CD14-positive monocyte (primary cell): ENCODE data around the gene ZBTB44. TPM values are rescaled to one million over a fixed set of nuclear protein-coding genes. Genes with fewer than 3 reads are reported as not detected.

Source experiments
- DNase-seq, 3 donors: peaks; one replicate each; pipeline ENCODE4 v3.0.0-alpha.2; 2011 to 2022
- H2AFZ ChIP-seq: 2 replicates; pipeline ENCODE4 v1.6.0; 2012; ENCODE audit warnings: mild to moderate bottlenecking, low read depth, low read length, inconsistent platforms; ENCODE audit not compliant: insufficient read depth, poor library complexity, severe bottlenecking
- H3K27ac ChIP-seq, 2 donors: 1 replicate in 1 of 2; 2 replicates in 1 of 2; pipeline ENCODE4 v1.5.1; 2012 to 2013; ENCODE audit warnings: low read length in 2 of 2, control low read depth in 1 of 2, inconsistent platforms in 1 of 2, low read depth in 1 of 2, mild to moderate bottlenecking in 1 of 2
- H3K27me3 ChIP-seq, 2 donors: one replicate each; pipeline versions ENCODE4 v1.6.0 to v1.6.1; 2011 to 2013; ENCODE audit warnings: low read length in 2 of 2; ENCODE audit not compliant: control insufficient read depth in 2 of 2, insufficient read depth in 2 of 2
- H3K36me3 ChIP-seq, 2 donors: replicated peaks in 1 of 2; 1 replicate in 1 of 2; 2 replicates in 1 of 2; pipeline versions ENCODE4 v1.5.1 to v1.6.1; 2012 to 2013; ENCODE audit warnings: low read length in 2 of 2, control low read depth in 1 of 2, inconsistent platforms in 1 of 2, mild to moderate bottlenecking in 1 of 2; ENCODE audit not compliant: insufficient read depth in 2 of 2, control insufficient read depth in 1 of 2
- H3K4me1 ChIP-seq, 2 donors: 1 replicate in 1 of 2; 2 replicates in 1 of 2; pipeline versions ENCODE4 v1.5.1 to v1.6.1; 2012 to 2013; ENCODE audit warnings: low read length in 2 of 2, control low read depth in 1 of 2, inconsistent platforms in 1 of 2, mild to moderate bottlenecking in 1 of 2, moderate library complexity in 1 of 2; ENCODE audit not compliant: insufficient read depth in 2 of 2, control insufficient read depth in 1 of 2
- H3K4me2 ChIP-seq: replicated peaks from 2 replicates; pipeline ENCODE3; 2012; ENCODE audit warnings: low read length, moderate library complexity, mild to moderate bottlenecking; ENCODE audit not compliant: poor library complexity, severe bottlenecking; ENCODE audit errors: extremely low read depth
- H3K4me3 ChIP-seq, 3 experiments: fragments of 200-600 bp in 1 of 3; sonication (generic) in 1 of 3; replicated peaks in 1 of 3; 1 replicate in 2 of 3; 2 replicates in 1 of 3; pipeline ENCODE4 v1.5.1; 2011 to 2013; ENCODE audit warnings: low read length in 3 of 3, mild to moderate bottlenecking in 3 of 3, control low read depth in 2 of 3, low read depth in 2 of 3, inconsistent platforms in 1 of 3, moderate library complexity in 1 of 3
- H3K79me2 ChIP-seq: 2 replicates; pipeline ENCODE4 v1.6.0; 2012; ENCODE audit warnings: mild to moderate bottlenecking, control low read depth, inconsistent platforms, low read length, moderate library complexity; ENCODE audit not compliant: insufficient read depth
- H3K9ac ChIP-seq: 2 replicates; pipeline ENCODE4 v1.6.0; 2017; ENCODE audit warnings: low read length, mild to moderate bottlenecking; ENCODE audit not compliant: insufficient read depth, poor library complexity, severe bottlenecking
- H3K9me3 ChIP-seq, 2 donors: replicated peaks in 1 of 2; 1 replicate in 1 of 2; 2 replicates in 1 of 2; pipeline versions ENCODE4 v1.5.1 to v1.6.1; 2012 to 2013; ENCODE audit warnings: low read length in 2 of 2, control low read depth in 1 of 2; ENCODE audit not compliant: control insufficient read depth in 1 of 2, insufficient read depth in 1 of 2
- H4K20me1 ChIP-seq: 2 replicates; pipeline ENCODE4 v1.6.0; 2012; ENCODE audit warnings: mild to moderate bottlenecking, low read length, control low read depth, moderate library complexity; ENCODE audit not compliant: insufficient read depth
- H3K27ac Mint-ChIP-seq, 7 donors: one replicate each; pipeline ENCODE4 v1.8.0; 2020; ENCODE audit warnings: mild to moderate bottlenecking in 7 of 7, mixed read lengths in 7 of 7, moderate library complexity in 6 of 7, inconsistent platforms in 2 of 7
- H3K27me3 Mint-ChIP-seq, 3 donors: one replicate each; pipeline ENCODE4 v1.8.0; 2021 to 2022; ENCODE audit warnings: low read depth in 3 of 3, mild to moderate bottlenecking in 3 of 3, mixed read lengths in 3 of 3, moderate library complexity in 3 of 3, inconsistent platforms in 1 of 3
- H3K36me3 Mint-ChIP-seq, 2 donors: one replicate each; pipeline ENCODE4 v1.8.0; 2020; ENCODE audit warnings: mixed read lengths in 2 of 2, inconsistent platforms in 1 of 2, mild to moderate bottlenecking in 1 of 2
- H3K4me1 Mint-ChIP-seq: one replicate; pipeline ENCODE4 v1.8.0; 2020; ENCODE audit warnings: mild to moderate bottlenecking, mixed read lengths
- H3K4me3 Mint-ChIP-seq, 2 donors: one replicate each; pipeline ENCODE4 v1.8.0; 2020; ENCODE audit warnings: mild to moderate bottlenecking in 2 of 2, mixed read lengths in 2 of 2, moderate library complexity in 1 of 2
- H3K9me3 Mint-ChIP-seq, 7 donors: one replicate each; pipeline ENCODE4 v1.8.0; 2020 to 2022; ENCODE audit warnings: mixed read lengths in 7 of 7, mild to moderate bottlenecking in 6 of 7, moderate library complexity in 6 of 7, inconsistent platforms in 2 of 7
- CTCF ChIP-seq: fragments of 200-600 bp; IDR thresholded peaks from one replicate; pipeline ENCODE4 v1.8.0; 2022; ENCODE audit warnings: antibody characterized with exemption, mild to moderate bottlenecking
- WGBS: methylation state at CpG from one replicate; pipeline ENCODE4 v1.1.5; 2013; ENCODE audit warnings: missing lambda C conversion rate; ENCODE audit not compliant: insufficient coverage; 5-methylcytosine and 5-hydroxymethylcytosine counted together
- intact Hi-C, 2 donors: fragments of 100-400 bp; cut with micrococcal nuclease; formaldehyde crosslinking; loops; one replicate each; pipeline versions ENCODE4 v1.15.0 to v1.15.1; 2023
- polyA plus RNA-seq, 3 donors: library from polyadenylated mRNA; depleted of rRNA in 1 of 3; unstranded in 2 of 3; stranded (reverse) in 1 of 3; fragments of 300-500 nt in 2 of 3; fragments of >200 nt in 1 of 3; fragmentation: Illumina TruSeq in 2 of 3; gene quantifications; 1 replicate in 2 of 3; 2 replicates in 1 of 3; pipeline ENCODE4 v1.2.3, GENCODE V29; 2012 to 2021

The ZBTB44 gene
- polyA plus RNA-seq, 3 donors = 2.4 to 21.3 (median 2.7) TPM

- intact Hi-C loops = loop anchor here in 1 of 2 donors (5.0 kb wide), 1 partner anchor 648 kb away; no protein-coding TSS in a partner anchor
- Histone ChIP-seq H3K9me3 (no peaks in the 10 kb centered on the region), H3K27ac (no peak overlapping the region), H3K79me2 (no peaks in the 10 kb centered on the region), H3K27me3 (no peaks in the 10 kb centered on the region), H3K4me1 (peaks cover 3 to 6% of the 10 kb centered on the region in 2 donors), H3K36me3 (peaks cover 5 to 19% of the 10 kb centered on the region in 2 donors), H3K4me3 (no peak overlapping the region), H2AFZ (no peak overlapping the region), H3K9ac (no peak overlapping the region), H3K4me2 (no peak overlapping the region), H4K20me1 (peaks cover 4% of the 10 kb centered on the region)
- Mint-ChIP-seq H3K36me3 (peaks cover 26 to 29% of the 10 kb centered on the region in 2 donors), H3K4me1 (peaks cover 2% of the 10 kb centered on the region), H3K4me3 (no peak overlapping the region), H3K27me3 (peaks cover 1 to 6% (median 3%) of the 10 kb centered on the region in 3 donors), H3K9me3 (no peaks in the 10 kb centered on the region), H3K27ac (no peak overlapping the region)
- 97% methylated on average over 9 of the region's 9 CpGs for WGBS
- no peak for DNase-seq
- TF ChIP-seq CTCF = no peak
These were observed 100.8 kb downstream of the ZBTB44 start for GRCh38 chr11:130213979-130214281.

GRCh38 chr11:130213143-130213978 lies 101.4 kb downstream of the ZBTB44 start:
- peak overlapping the region; percentile 34 for H3K9ac ChIP-seq
- Mint-ChIP-seq H3K27ac (no peak overlapping the region), H3K27me3 (peaks cover 1 to 5% (median 3%) of the 10 kb centered on the region in 3 donors), H3K36me3 (peaks cover 32 to 34% of the 10 kb centered on the region in 2 donors), H3K4me1 (peaks cover 2% of the 10 kb centered on the region), H3K4me3 (peak overlapping the region in 1 of 2 donors; percentile 53), H3K9me3 (peaks cover 0 to 2% (median 0%) of the 10 kb centered on the region in 7 donors)
- WGBS = 34% methylated on average over 24 of the region's 28 CpGs
- TF ChIP-seq CTCF = peak; percentile 99
- no peaks in the 10 kb centered on the region for H3K9me3 ChIP-seq
- H3K4me2 ChIP-seq = peak overlapping the region; percentile 55
- H3K27ac ChIP-seq = no peak overlapping the region
- peaks cover 4% of the 10 kb centered on the region for H4K20me1 ChIP-seq
- peaks cover 3 to 6% of the 10 kb centered on the region in 2 donors for H3K4me1 ChIP-seq
- H2AFZ ChIP-seq = no peak overlapping the region
- no peaks in the 10 kb centered on the region for H3K27me3 ChIP-seq
- intact Hi-C loops = loop anchor here in 1 of 2 donors (5.0 kb wide), 1 partner anchor 649 kb away; no protein-coding TSS in a partner anchor
- H3K36me3 ChIP-seq = peaks cover 10 to 25% of the 10 kb centered on the region in 2 donors
- peak overlapping the region in 1 of 3 experiments; percentile 30 for H3K4me3 ChIP-seq
- no peaks in the 10 kb centered on the region for H3K79me2 ChIP-seq
- peak; percentile 32 to 52 (median 51) for DNase-seq
